SK-N-DZ (cell line): ENCODE data around the gene AOPEP.

ENCODE experiments used
- DNase-seq: peaks from one replicate; pipeline ENCODE4 v3.0.0-alpha.2; 2015; ENCODE audit warnings: low spot score

AOPEP gene

DNA sequence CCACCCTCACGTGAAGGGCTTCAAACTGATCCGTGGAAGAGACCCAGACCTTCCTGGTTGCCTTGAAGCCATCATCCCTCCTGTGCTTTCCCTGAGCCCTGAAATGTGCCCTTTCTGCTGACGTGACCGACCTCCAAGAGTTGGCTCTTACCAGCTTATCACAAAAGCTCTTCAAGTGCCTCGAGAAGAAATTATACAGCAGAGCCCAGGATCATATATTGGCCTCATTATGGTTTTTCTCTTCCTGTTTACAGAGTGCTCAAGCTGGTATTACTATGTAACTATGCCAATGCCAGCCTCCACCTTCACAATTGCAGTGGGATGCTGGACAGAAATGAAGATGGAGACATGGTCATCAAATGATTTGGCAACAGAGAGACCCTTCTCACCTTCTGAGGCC is 66.0 kb downstream of the AOPEP start:
- no peak for DNase-seq

DNA sequence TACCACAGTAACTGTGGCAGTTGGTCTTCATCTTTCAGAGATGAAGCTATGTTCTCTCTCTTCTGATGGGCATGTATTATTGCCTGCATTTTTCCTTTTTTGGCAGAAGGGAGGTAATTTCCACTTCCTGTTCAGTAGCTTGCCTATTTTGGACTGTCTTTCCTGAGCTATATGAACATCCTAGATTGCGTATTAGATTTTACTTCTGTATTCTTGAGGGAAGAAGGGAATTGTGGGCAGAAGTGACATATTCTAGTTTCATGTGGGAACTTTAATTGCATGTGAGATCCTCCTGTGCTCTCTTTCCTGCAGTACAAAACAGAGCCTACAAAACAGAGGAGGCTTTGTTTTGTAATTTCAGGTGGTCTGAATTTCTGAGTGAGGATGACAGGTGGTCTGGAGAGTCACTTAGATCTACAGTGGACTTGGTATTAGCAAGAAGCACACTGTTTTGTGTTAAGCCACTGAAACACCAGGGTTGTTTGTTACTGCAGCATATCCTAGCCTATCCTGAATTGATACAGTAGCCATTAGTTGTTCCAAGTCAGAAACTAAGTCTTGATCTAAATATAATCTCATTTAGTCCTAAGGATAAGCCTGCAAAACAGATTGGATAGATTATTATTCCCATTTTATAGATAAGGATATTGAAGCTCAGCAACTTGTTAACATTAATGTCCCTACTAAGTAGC is 68.1 kb downstream of the AOPEP start:
- DNase-seq = no peak

DNA sequence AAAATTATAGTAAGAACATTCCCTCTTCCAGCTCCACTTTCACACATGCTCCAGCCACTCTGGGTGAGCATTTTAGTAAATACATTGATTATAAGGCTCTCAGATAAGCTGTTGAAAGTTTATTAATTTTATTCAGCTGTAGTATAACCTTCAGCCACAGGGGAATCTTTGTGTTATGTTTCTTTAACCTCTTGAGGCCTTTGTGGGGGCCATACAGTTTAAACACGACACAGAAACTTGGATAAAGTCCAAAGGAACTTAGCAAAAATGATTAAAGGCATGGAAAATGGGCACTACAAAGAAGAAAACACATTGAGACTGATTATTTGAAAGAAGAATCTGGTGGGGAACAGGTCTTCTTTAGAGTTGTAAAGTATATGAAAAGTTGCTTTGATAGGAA is 70.2 kb downstream of the AOPEP start:
- no peak for DNase-seq

DNA sequence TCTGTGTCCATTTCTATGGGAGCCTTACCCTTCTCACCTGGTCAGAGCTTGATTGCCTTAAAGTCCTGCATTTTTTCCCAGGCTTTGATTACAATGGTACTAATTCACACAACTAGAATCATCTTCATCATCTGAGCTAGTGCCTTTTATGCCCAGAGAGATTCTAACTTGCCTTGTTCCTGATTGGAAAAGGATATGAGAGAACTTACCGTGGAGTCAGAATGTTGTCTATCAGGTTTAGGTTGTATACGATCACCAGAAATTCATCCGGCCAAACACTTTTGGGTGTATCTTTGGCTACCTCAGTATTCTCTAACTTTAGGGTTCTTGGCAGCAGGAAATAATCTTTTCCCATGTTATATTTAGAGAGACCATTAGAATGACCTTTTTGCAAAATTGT is 71.7 kb downstream of the AOPEP start:
- DNase-seq = no peak

DNA sequence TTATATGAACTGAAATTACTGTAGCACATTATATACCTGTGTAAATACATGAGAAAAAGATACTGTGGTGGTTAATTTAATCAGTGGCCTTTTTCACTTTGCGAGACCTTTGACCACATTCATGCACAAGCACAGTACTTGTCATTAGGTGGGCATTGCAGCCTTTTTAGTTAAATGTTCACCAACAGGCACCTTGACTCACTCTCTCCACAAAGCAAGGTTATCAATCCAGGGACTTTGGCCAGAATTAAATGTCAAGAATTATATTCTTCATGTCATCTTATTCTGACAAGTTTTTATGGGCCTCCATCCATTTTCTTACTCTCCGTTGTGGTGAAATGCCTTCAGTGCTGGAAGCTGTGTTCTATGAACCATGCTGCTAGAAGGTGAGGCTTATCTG is 72.2 kb downstream of the AOPEP start:
- DNase-seq = no peak

DNA sequence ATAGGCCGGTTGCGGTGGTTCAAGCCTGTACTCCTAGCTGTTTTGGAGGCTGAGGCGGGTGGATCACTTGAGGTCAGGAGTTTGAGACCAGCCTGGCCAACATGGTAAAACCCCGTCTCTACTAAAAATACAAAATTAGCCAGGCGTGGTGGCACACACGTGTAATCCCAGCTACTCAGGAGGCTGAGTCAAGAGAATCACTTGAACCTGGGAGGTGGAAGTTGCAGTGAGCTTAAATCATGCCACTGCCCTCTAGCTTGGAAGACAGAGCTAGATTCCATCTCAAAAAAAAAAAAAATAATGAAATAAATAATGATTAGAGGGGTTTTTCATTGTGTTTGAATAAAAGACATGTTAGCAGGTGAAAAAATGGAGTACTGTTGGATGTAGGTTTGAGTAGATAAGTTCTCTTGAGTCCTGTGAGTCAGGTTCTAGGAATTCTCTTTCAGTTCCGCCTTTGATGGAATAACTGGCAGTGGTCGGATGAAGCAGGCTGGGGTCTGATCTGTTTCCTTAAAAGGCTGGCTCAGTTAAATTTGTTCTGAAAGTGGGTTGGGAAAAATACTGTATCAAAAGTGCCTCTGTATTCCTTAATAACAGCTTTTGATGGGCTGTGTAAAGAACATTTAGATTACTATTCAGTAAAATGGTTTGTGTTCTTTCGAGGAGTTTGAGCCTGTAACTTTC is 73.2 kb downstream of the AOPEP start:
- no peak for DNase-seq

DNA sequence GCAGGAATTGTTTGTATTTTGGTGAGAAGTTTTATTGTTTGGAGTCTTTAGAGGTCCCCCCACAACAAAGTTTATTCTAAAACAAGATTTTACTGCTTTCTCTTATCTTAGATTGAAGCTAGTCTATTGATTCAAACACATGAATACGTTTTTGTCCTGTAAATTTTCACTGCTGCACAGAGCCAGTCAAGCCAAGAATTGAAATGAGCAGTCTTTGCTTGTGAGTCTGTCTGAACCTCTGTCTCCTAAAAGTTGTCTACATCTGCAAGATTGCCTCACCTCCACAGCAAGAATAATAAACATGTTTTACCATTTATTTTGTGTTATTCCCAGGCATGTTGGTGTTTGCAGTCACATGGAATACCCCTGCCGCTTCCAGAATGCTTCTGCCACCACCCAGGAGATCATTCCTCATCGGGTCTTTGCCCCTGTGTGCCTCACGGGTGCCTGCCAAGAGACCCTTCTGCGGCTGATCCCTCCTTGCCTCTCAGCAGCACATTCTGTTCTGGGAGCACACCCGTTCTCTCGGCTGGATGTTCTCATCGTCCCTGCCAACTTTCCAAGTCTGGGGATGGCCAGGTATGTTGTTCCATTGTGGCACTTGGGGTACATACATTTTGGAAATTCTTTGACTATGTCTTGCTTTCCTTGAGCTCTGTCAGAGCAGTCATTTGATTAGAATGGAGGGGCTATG is 74.1 kb downstream of the AOPEP start:
- DNase-seq = no peak

DNA sequence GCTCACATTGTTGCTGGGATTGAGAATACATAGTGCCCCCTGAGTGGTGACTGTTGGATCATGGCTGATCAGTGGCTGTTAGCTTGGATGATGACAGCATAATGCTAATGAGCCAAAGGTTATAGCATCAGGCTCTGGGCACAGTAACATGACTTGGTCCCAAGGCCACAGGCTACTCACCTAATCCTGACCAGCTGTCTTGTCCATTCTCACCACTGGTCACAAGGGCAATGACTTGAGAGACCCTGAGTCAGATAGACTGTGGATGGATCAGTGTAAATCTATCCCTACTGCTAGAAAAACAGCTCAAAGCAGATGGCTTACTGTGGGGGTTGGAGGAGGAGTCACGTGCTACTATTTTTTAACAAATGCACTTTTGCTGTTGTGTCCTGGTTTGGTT is 74.7 kb downstream of the AOPEP start:
- DNase-seq = no peak

DNA sequence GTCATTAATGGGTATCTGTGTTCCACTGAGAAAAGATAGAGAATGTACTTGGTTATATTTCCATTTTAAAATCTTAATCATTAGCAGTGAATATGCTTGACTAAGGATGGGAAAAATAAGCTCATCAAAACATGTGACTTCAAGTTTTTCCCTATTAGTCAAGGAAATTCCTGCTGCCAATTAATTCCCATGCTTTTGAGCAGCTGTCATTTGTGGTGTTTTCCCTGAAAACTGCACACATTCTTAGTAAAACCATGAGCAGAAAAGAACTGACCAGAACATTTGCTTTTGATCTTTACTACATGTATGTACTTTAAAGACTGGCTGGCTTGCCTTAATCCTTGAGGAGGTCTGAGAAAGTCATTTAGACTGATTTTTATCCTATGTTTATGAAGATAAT is 75.2 kb downstream of the AOPEP start:
- DNase-seq = no peak

DNA sequence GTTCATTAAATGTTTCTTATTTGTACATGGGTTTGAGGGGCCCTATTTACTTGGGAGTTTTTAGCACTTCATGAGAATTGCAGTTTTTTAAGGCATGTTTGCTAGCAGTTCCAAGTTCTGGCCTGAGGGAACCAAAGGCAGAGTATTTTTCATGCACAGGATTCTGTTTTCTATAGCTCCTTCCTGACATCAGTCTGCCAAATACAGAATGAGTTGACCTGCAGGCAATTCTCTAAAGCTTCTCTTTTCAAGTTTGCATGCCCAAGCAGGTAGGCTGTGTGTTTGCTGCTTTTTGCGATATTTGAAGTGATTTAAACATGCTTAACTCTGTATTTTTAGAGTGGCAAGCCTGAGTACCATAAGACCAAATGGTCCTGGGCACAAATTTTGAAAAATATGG is 75.8 kb downstream of the AOPEP start:
- DNase-seq = no peak

DNA sequence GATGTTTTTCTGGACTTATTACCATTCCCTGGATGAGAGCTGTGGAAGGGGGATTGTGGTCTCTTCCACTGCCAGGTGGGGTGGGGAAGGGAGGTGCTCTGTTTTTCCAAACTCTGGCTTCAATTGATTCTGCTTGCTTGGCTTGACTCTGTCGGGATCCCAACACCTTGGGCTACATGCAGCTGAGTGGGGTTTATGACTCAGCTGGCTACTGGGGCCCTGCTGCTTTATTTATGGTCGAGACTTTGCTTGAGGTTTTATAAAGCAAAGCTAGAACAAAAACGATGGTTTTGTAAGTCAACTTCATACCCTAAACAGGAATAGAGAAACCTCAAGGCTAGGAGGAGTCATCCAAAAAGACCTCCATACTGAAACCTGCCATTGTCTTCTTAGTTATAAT is 76.3 kb downstream of the AOPEP start:
- no peak for DNase-seq

DNA sequence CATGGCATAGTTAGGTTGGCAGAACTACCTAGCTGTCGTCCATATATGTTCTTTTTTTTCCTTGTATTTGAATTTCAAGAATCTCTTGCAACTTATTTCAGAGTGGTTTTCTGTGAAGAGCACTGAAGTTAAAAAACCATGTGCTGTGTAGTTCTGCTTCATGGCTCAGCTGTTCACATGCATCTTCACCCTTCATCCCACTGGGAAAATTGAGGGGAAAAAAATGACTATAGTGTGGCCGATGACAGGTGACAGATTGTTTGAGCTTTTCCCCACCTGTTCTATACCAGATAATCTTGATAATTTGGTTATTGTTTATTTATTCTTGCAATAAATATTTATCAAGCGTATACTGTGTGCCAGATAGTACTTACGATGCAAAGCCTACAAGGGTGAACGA is 77.8 kb downstream of the AOPEP start:
- DNase-seq = no peak

DNA sequence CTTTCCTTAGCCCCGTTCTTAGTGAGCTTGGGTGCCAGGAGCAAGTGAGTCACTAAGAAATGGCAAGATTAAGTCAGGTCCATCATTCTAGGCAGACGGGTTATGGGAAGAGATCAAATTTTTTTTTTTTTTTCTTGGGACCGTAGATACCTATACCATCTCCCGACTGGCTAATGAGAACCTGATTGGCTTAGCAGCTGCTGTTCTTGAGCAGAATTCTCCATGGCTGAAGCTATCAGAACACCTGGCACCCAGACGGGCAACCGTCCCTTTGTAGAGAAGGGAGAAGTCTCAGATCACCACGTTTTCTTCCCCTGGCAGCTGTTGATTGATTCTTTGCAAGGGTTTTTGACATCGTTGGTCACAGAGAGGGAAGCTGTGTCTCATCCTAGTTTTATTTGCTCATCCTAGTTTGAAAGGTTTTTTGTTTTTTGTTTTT is 78.6 kb downstream of the AOPEP start:
- no peak for DNase-seq

DNA sequence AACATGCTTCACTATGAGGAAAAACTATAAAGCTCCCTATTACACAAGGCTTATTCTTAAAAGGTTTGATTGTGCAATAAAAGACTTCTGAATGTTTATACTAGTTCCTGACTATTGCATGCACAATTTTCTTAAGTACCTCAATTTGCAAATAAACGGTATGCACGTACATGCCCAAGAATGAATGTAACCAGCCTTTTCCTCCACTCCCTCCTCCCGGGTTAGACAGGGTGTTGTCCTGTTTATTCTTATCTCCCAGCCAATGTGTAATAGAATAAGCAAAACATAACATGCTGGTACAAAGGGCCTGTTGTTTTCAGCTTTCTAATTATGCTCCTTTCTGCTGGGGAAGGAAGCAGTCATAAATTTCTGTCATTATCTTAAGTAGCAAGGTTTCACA is 79.1 kb downstream of the AOPEP start:
- DNase-seq = no peak

DNA sequence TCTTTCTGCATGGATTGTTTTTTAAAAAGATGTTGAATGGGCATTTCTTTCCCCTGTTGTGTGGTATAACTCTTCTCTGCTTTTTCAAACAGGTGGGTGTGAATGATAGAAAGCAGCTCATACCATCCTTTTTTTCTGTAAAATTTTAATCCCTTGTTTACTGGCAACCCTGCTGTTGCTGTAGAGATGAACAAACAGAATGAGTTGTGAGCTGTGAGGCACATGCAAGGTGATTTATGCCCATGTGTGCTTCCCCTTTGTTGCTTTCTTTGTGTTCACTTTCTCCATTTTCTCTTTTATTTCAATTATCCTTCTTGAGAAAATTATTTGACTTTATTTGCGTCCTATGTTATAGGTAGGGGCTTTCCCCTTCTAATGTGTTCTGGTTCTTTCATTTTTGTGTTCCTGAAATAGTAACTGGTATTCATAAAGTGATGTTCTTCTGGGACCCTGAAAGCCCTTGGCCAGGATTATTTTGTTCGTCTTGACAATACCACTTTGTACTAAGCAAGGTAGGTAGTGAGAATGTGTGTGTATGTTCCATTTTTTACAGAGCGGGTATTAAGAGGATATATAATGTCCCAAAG is 79.9 kb downstream of the AOPEP start:
- DNase-seq = no peak

DNA sequence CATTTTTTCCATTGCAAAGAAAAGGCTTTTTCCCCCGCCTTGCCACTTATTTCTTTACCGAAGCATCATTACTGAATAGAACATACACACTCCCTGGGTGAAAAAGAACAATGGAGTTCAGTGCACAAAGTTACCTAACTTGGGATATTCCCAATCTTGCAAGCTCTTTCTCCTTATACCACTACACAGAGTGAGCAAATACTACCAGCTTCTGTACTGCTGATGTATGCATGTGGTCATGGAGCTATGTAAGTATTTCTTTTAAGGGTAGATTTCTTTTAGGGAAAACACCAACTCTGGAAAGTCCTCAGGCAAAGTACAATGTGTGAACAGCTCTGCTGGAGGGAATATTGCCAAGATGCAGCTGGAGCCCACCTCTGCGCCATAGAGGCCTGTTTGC is 81.1 kb downstream of the AOPEP start:
- no peak for DNase-seq

DNA sequence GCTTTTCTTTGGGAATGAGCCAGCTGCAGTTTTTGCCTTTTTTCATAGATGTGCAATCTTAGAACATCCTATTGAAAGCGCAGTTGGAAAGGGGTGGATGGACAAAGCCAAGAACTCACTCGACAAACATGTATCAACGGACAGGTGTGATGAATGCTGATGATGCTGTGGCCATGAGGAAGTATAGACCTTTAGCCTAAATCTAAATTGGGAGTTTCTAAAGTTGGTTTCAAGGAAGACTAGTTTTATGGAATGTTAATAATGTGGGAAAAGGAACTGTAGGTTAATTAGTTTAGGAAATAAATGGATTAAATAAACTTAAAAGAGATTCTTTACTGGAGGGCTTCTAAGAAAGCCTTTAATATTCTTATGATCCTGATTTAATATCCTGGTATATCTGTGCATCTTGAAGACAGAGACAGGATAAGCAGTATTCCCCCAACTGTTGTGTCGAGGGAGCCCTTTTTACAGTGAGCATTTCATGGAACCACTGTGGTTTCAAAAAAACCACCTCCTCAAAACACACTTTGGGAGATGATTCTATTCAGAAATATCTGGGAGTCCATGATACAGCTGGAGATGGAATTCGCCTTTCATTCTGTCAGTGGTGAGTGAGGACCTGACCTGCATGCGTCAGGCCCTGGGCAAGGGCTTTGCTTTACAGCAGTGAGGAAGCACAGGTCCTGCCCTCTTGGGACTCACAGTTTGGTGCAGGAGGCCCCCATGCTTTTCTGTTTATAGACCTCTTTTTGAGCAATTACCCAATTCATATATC is 82.6 kb downstream of the AOPEP start:
- DNase-seq = no peak

DNA sequence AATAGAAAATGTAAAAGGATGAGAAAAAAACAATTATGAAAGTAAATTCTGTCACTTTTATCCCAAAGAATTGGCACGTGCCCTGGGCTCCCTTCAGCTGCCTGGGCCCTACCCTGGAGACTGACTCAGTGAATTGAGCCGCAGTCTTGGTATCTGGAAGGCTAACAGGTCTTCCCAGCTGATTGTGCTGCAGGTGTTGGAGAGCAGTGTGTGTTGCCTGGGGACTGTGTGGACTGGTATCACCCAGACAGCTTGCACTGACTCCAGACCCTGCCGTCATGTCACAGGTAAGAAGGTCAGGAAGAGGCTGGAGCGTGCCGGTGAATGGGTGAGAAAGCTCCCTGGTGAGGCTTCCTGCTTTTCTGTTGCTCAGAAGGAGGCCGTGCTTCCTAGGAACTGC is 83.3 kb downstream of the AOPEP start:
- DNase-seq = no peak

DNA sequence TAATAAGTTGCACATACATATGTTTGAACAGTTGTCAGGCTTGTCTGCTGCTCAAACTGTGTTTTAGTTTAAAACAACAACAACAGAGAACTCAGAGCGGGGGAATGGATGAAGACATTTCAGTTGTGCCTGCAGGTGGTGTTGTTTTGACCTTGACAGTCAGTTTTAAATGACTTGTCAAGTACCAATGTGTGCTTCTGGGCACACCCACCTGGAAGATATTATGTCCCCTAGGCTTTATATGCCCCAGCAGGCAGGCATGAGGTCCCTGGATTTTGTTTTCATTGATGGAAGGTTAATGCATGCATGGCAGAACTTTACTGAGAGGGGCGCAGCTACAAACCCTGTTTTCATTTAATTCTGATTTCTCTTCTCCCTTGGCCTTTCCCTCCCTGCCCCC is 84.6 kb downstream of the AOPEP start:
- DNase-seq = no peak

DNA sequence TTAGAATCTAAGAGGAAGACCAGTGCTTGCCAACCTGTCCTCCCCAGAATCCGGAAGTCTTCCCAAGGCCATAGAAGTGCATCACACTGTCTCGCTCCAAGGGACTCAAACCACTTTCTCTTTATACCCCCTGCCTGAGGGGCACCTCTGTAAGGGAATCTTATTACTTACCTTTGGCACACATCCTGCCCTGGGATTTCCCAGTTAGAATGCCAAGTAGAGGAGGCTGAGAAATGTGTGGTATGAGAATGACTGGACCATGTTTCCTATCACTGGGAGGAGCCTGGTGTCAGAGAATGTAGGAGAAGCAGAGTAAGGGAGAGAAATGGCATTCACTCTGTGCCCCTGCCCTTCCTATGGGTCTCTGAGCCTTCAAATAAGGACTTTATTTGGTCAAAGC is 85.8 kb downstream of the AOPEP start:
- no peak for DNase-seq

DNA sequence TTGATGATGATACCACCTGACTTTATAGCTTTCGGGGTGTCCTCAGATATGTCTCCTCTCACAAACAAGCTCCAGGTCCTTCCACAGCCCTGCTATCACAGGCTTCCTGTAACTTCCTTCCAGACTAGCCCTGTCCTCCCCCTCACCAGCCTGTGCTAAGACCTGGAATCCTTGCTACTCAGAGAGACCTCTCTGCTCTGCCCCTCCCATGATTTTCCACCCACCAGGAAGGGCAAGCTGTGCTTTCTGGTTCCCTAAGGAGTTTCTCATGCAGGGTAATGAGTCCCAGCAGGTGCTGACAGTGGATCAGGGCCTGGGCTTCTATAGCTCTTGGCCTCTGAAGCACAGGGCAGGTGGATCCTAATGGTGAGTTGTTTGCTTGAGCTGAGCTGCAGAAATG is 86.9 kb downstream of the AOPEP start:
- DNase-seq = no peak
